ENCODE data around the gene ATAD1. TPM values are rescaled to one million over a fixed set of nuclear protein-coding genes. Genes with fewer than 3 reads are reported as not detected.

Gene ATAD1
- total RNA-seq, 1 donor from 2014 or later, result 71.0 TPM

GRCh38 chr10:87752566-87752965 lies 65.5 kb downstream of the ATAD1 start:
- Mint-ChIP-seq H3K27me3 (ENCODE audit: low read depth, unreplicated experiment) (no peaks in the 10 kb centered on the region), H3K36me3 (ENCODE audit: low read depth, unreplicated experiment) (peaks cover 10% of the 10 kb centered on the region), H3K4me3 (ENCODE audit: unreplicated experiment) (no peak overlapping the region), H3K4me1 (ENCODE audit: low read depth, unreplicated experiment) (peaks cover 9% of the 10 kb centered on the region), H3K27ac (ENCODE audit: unreplicated experiment) (no peak overlapping the region), H3K9me3 (ENCODE audit: unreplicated experiment) (peaks cover 2% of the 10 kb centered on the region)
- Histone ChIP-seq H3K4me2 (ENCODE audit: low read length) (no peak overlapping the region), H2AFZ (ENCODE audit: low read depth, low read length) (no peak overlapping the region), H3K36me3 (ENCODE audit: insufficient read depth, low read length) (peaks cover 11% of the 10 kb centered on the region), H3K4me3 (ENCODE audit: insufficient read depth, low read depth, low read length) (no peak overlapping the region), H3K27ac (ENCODE audit: low read depth, low read length) (peak overlapping the region; percentile 4), H4K20me1 (ENCODE audit: insufficient read depth, low read length) (no peaks in the 10 kb centered on the region), H3K4me1 (ENCODE audit: insufficient read depth, low read length) (peaks cover 17% of the 10 kb centered on the region), H3K9ac (ENCODE audit: low read length) (no peak overlapping the region), H3K79me2 (ENCODE audit: insufficient read depth, low read length) (no peaks in the 10 kb centered on the region), H3K9me3 (ENCODE audit: insufficient read depth, low read depth, low read length) (no peaks in the 10 kb centered on the region), H3K27me3 (ENCODE audit: insufficient read depth, low read length) (no peaks in the 10 kb centered on the region)
- peak; percentile 72 for DNase-seq (ENCODE audit: low read depth)
- no peak for TF ChIP-seq EZH2 (IDR thresholded peaks at IDR 0.05; ENCODE audit: insufficient read depth, low read length)
- TF ChIP-seq CTCF (IDR thresholded peaks at IDR 0.05; ENCODE audit: insufficient read depth, low read depth, low read length), result no peak
- no peak for FAIRE-seq

GRCh38 chr10:87751274-87751673 lies 66.8 kb downstream of the ATAD1 start:
- H3K4me1 ChIP-seq (ENCODE audit: insufficient read depth, low read length), result peaks cover 17% of the 10 kb centered on the region
- Mint-ChIP-seq H3K4me3 (ENCODE audit: unreplicated experiment) (no peak overlapping the region), H3K9me3 (ENCODE audit: unreplicated experiment) (peaks cover 2% of the 10 kb centered on the region), H3K4me1 (ENCODE audit: low read depth, unreplicated experiment) (peaks cover 9% of the 10 kb centered on the region), H3K27me3 (ENCODE audit: low read depth, unreplicated experiment) (no peaks in the 10 kb centered on the region), H3K27ac (ENCODE audit: unreplicated experiment) (no peak overlapping the region), H3K36me3 (ENCODE audit: low read depth, unreplicated experiment) (peaks cover 10% of the 10 kb centered on the region)
- H3K9ac ChIP-seq (ENCODE audit: low read length), result no peak overlapping the region
- FAIRE-seq, result no peak
- H3K79me2 ChIP-seq (ENCODE audit: insufficient read depth, low read length), result no peaks in the 10 kb centered on the region
- H4K20me1 ChIP-seq (ENCODE audit: insufficient read depth, low read length), result no peaks in the 10 kb centered on the region
- no peak overlapping the region for H3K4me2 ChIP-seq (ENCODE audit: low read length)
- no peak overlapping the region for H3K4me3 ChIP-seq (ENCODE audit: insufficient read depth, low read depth, low read length)
- H3K27me3 ChIP-seq (ENCODE audit: insufficient read depth, low read length), result no peaks in the 10 kb centered on the region
- no peaks in the 10 kb centered on the region for H3K9me3 ChIP-seq (ENCODE audit: insufficient read depth, low read depth, low read length)
- TF ChIP-seq EZH2 (IDR thresholded peaks at IDR 0.05; ENCODE audit: insufficient read depth, low read length), result no peak
- no peak for TF ChIP-seq CTCF (IDR thresholded peaks at IDR 0.05; ENCODE audit: insufficient read depth, low read depth, low read length)
- DNase-seq (ENCODE audit: low read depth), result no peak
- H2AFZ ChIP-seq (ENCODE audit: low read depth, low read length), result no peak overlapping the region
- H3K36me3 ChIP-seq (ENCODE audit: insufficient read depth, low read length), result peaks cover 13% of the 10 kb centered on the region
- no peak overlapping the region for H3K27ac ChIP-seq (ENCODE audit: low read depth, low read length)

GRCh38 chr10:87750817-87751216 lies 67.2 kb downstream of the ATAD1 start:
- Histone ChIP-seq H2AFZ (ENCODE audit: low read depth, low read length) (no peak overlapping the region), H3K4me1 (ENCODE audit: insufficient read depth, low read length) (peaks cover 17% of the 10 kb centered on the region), H3K27me3 (ENCODE audit: insufficient read depth, low read length) (no peaks in the 10 kb centered on the region), H3K9ac (ENCODE audit: low read length) (no peak overlapping the region), H3K4me3 (ENCODE audit: insufficient read depth, low read depth, low read length) (no peak overlapping the region), H3K9me3 (ENCODE audit: insufficient read depth, low read depth, low read length) (no peaks in the 10 kb centered on the region), H3K79me2 (ENCODE audit: insufficient read depth, low read length) (no peaks in the 10 kb centered on the region), H4K20me1 (ENCODE audit: insufficient read depth, low read length) (no peaks in the 10 kb centered on the region), H3K36me3 (ENCODE audit: insufficient read depth, low read length) (peaks cover 16% of the 10 kb centered on the region), H3K4me2 (ENCODE audit: low read length) (peak overlapping the region; percentile 32), H3K27ac (ENCODE audit: low read depth, low read length) (no peak overlapping the region)
- FAIRE-seq (no peak), DNase-seq (ENCODE audit: low read depth) (no peak)
- Mint-ChIP-seq H3K4me1 (ENCODE audit: low read depth, unreplicated experiment) (peaks cover 9% of the 10 kb centered on the region), H3K27ac (ENCODE audit: unreplicated experiment) (no peak overlapping the region), H3K27me3 (ENCODE audit: low read depth, unreplicated experiment) (no peaks in the 10 kb centered on the region), H3K4me3 (ENCODE audit: unreplicated experiment) (no peak overlapping the region), H3K9me3 (ENCODE audit: unreplicated experiment) (peaks cover 2% of the 10 kb centered on the region), H3K36me3 (ENCODE audit: low read depth, unreplicated experiment) (peaks cover 10% of the 10 kb centered on the region)
- TF ChIP-seq EZH2 (IDR thresholded peaks at IDR 0.05; ENCODE audit: insufficient read depth, low read length) (no peak), CTCF (IDR thresholded peaks at IDR 0.05; ENCODE audit: insufficient read depth, low read depth, low read length) (no peak)

All from astrocyte (in vitro differentiated cells and primary cell).